ENCODE measurements around the gene MLF2.

MLF2 gene

DNA sequence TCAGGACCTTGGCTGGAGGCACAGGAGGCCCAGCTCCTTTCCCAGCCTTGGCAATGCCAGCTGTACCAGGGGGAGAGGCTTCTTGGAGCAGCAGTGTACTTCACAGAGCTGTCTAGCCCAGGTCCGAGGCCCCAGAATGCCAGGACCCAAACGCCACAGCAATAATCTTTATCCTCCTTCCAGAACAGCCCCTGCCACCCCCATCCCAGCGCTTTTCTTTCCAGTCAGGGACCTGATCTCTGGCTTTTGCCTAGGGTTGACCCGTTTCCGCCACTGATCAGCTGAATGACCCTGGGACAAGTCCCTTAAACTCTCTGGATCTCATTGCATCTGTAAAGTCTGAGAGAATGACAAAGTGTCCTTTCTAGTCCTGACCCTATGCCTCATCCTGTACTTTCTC is 24.4 kb upstream of the MLF2 start:
- no peak for DNase-seq

DNA sequence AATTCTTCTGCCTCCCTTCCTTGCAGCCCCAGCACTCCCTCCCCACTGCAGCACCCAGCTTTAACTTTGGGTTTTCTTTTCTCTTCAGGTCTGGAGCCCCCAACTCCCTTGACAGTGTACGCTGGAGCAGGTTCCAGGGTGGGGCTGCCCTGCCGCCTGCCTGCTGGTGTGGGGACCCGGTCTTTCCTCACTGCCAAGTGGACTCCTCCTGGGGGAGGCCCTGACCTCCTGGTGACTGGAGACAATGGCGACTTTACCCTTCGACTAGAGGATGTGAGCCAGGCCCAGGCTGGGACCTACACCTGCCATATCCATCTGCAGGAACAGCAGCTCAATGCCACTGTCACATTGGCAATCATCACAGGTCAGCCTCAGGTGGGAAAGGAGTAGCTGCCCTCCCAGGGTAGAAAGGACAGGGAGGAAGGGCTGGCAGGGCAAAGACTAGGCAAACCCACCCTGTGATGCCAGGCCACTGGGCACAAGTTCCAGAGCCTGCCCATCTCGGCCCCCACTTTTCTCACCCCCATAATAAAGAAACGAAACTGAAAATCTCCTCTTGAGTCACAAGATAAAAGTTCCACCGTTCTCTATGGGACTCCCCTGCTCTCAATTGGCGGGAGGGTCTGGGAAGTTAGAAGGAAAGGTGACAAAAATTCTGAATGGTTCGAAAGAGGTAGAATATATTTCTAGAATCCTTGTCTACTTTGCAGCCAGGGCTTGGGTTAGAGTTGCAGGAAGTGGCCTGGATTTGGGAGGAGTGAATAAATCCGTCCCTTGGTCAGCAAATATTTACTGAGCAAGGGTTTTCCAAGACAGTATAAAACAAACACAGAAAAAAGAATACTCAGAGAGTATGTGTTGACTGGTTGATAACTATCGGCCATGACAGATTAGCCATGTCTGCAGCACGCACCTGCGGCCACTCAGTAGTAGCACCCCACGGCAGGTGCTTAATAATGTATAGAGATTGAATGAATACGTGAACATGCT is 22.5 kb upstream of the MLF2 start:
- no peak for DNase-seq

- DNase-seq = no peak
Measured at GRCh38 chr12:6774499-6775062, 21.6 kb upstream of the MLF2 start.

DNA sequence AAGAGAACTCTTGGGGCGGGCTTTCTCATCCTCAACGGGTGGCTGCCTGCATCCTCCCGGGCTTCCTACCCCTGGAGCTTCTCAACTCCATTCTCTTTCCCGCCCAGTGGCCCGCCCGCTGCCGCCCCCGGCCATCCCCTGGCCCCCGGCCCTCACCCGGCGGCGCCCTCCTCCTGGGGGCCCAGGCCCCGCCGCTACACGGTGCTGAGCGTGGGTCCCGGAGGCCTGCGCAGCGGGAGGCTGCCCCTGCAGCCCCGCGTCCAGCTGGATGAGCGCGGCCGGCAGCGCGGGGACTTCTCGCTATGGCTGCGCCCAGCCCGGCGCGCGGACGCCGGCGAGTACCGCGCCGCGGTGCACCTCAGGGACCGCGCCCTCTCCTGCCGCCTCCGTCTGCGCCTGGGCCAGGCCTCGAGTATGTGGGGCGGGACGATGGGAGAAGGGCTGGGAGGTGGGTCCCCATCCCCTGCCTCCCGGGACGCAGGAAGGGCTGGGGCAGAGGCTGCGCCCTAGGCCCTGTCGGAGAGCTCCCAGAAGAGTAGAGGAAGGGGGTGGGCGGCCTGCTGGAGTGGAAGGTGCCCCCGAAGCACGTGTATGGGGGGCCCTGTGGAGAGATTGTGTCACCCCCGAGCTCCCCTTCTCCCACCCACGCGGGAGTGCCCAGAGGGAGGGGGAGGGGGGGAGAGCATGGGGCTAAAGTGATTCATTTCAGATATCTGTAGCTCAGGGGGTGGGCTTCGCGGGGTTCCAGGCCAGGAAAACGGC is 20.8 kb upstream of the MLF2 start:
- DNase-seq = no peak

- no peak for DNase-seq
Measured at GRCh38 chr12:6772726-6773589, 20.0 kb upstream of the MLF2 start.

GRCh38 chr12:6772331-6772695 is 19.4 kb upstream of the MLF2 start, which contains the start of gene LAG3:
LAG3 (plus strand) TSS chr12:6772520; CDS start chr12:6772853, 333 bp downstream.
- no peak for DNase-seq

DNA sequence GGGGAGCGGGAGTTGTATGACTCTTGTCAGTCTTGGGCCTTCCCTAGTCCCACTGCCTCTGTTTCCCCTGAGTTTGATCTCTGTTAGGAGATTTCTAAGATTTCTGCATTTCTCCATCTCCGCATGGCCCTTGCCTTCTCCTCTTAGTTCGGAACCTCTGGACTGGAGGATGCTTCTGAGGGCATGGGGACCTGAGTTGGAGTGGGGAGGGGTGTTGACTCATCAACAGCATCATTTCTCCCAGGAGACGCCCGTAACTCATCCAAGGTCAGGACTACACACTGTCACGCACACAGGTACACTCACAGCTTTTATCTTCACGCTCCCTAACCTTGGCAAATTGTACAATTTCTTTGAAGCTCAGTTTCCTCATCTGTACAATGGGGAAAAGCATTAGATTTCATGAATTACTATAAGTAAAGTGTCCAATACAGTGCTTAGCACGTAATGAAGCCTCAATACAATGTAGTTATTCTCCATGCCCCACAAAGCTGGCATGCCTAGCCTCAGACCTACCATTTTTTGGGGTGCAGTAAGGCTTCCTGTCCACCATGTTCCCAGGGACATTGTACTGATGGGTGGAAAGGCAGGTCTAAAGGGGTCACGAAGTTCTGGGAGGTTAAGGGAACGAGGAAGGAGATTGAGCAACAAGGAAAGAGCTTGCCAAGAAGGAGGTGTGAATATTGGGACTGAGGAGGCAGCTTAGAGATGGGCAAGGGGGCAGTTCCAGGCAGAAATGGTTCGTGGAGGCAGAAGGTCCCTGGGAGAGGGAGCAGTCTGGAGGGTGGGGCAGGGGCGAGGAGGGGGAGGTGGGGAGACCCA is 18.8 kb upstream of the MLF2 start:
- no peak for DNase-seq

DNA sequence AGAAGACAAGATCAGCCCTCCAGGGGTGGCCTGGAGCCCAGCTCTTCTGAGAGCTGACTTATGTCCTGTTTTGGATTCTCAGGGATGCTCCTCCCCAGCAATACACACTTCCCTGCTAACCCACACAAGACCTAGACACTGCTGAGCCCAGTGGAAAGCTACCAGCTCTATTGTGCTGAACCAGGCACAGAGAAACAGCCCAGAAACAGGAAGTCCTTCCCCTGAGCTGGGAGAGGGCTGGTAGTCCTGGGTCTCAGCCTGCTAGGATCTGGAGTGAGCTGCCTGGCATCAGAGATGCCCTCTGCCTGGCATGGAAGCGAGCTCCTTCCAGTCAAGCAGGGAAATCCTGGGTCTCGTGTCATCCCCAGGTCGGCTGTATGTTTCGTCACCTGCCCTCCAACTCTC is 18.2 kb upstream of the MLF2 start:
- no peak for DNase-seq

- no peak for DNase-seq
Measured at GRCh38 chr12:6770600-6770999, 17.7 kb upstream of the MLF2 start.

- no peak for DNase-seq
Measured at GRCh38 chr12:6770094-6770493, 17.2 kb upstream of the MLF2 start.

- no peak for DNase-seq
Measured at GRCh38 chr12:6769666-6770065, 16.7 kb upstream of the MLF2 start.

DNA sequence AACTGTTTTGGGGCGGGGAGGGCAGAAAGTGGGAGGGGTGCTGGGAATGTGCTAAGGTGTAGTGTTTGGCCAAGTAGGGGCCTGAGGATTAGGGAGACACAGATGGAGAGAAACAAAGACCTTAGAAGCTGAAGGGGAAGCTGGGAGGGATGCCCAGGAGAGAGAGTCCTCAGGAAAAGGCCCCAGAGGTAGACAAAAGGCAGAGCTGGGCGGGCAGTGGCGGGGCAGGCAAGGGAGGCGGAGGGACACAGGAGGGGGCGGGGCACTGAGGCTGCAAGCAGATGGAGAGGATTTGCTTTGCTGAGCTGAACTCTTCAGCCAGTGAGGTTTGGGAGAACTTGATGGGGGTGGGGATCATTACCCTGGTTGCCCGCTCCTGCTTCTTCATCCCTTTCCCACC is 16.0 kb upstream of the MLF2 start:
- peak; percentile 78 for DNase-seq

DNA sequence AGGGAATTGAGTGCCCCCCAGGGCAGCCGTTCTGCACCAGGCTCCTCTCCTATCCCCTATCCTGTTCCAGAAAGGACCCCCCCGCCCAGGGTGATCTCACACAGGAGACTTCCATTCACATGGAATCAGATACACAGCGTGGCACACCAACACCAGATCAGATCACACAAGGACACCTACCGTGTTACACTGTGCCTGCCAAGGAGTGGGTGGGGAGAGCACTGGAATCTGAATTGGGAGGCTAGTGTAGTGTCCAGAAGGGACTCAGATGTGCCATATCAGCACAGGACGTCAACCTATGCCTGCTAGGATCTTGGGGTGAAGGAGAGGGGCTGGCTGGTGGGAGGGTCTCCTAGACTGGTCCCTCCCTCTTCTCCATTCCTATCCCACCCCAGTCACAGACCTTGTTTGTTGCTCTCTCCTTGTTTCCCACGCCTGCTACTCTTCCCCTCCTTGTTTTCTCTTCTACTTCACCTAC is 15.5 kb upstream of the MLF2 start:
- peak; percentile 49 for DNase-seq

DNA sequence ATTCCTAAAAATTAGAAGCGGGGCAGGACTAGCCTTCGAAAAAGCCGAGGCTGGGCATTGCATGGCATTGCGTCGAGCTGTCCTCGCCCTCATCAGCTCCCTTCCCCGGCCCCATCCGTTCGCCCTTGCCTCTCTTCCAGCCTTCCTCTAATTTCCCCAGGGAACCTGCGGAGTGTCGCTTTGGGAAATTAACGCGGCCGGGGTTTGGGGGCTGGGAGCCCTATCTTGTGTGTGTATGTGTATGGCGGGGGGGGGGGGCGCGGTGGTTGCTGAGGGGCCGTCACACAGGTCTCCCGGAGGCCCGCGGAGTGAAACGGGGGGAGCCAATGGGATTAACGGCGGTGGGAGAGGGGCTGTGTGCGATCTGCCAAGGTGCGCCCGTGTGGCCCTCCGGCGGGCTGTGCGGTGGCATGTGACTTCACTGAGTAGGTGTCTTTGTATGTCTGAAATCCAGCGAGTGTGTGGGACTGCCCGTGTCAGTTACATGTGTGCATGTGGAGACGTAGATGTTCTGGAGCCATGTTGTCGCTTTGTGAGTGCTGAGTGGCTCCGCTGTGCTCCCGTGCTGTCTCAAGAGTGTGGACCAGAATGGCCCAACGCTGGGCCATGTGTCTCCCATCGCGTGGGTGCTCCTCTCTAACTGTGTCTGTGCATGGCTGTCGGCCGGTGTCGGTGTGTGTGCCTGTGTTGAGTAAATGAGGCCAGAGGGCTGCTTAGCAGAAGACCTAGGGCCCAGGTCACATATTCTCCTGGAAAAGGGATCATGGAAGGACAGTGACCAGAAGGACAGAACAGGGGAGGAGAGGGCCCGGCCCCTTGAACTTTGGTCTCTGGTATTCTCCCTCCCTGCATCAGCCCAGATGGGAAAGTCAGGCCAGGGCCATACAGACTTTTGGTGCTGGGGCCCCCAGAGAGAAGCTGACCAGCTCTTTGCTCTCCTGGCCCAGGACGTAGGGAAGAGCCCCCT is 14.7 kb upstream of the MLF2 start:
- peak; percentile 44 for DNase-seq

GRCh38 chr12:6766651-6767349 is 13.9 kb upstream of the MLF2 start:
- DNase-seq = peak; percentile 89

GRCh38 chr12:6765634-6766581 is 13.0 kb upstream of the MLF2 start, which contains the start of gene PTMS:
PTMS (plus strand) TSS chr12:6766363; CDS start chr12:6766706, 343 bp downstream.
- peak; percentile 95 for DNase-seq

DNA sequence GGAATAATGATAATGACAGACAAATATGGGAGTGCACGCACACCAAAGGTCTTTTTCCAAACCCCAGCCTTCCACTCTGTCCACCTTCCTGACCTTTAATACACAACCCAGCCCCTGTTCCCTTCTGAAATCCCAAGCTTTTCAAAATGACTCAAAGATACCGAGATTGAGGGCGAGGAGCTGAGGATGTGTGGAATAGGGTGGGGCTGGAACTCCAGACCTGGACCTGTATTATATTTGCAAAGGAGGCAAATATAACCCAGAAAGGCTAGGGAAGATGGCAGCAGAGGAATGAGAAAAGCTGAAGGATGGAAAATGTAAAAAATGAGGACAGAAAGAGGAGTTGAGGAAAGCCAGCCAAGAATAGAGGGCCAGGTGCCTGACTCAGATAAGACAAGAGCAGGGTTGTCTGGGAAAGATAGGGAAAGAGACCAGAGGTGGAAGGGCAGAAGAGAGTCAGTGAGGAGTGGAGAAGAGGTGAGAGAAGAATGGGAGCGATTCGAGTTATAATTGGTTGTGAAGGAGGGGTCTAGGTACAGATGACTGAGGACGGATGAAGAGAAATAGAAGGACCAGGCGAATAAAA is 12.2 kb upstream of the MLF2 start:
- DNase-seq = no peak
